Activated naive CD8-positive, alpha-beta T cell treated with anti-CD3 and anti-CD28 coated beads, Interleukin-2, amount 10 ng/mL, durations not matched to agents 7 days and 5 days (primary cell): ENCODE results near the gene GORASP1. TPM values are rescaled to one million over a fixed set of nuclear protein-coding genes. Genes with fewer than 3 reads are reported as not detected.

Source experiments
- ATAC-seq: fragments of 150-1000 bp; cut with Tn5 transposase; one replicate; pipeline ENCODE4 v1.10.0; 2021; ENCODE audit warnings: low read depth, moderate library complexity
- POLR2A ChIA-PET: fragments of 350-600 bp; sonication (Branson Sonifier 250); formaldehyde crosslinking; loops from one replicate; lab custom pipeline; 2021; ENCODE audit warnings: antibody characterized with exemption; lab: Charles Lee
- DNase-seq: peaks from one replicate; pipeline ENCODE4 v3.0.0; 2021
- H3K27ac Mint-ChIP-seq: one replicate; pipeline ENCODE4 v1.8.0; 2022; ENCODE audit warnings: mild to moderate bottlenecking, mixed read lengths
- H3K27me3 Mint-ChIP-seq: one replicate; pipeline ENCODE4 v1.8.0; 2022; ENCODE audit warnings: mild to moderate bottlenecking, moderate library complexity, mixed read lengths
- H3K36me3 Mint-ChIP-seq: one replicate; pipeline ENCODE4 v1.8.0; 2021; ENCODE audit warnings: mild to moderate bottlenecking, mixed read lengths
- H3K4me1 Mint-ChIP-seq: one replicate; pipeline ENCODE4 v1.8.0; 2021; ENCODE audit warnings: mixed read lengths
- H3K4me3 Mint-ChIP-seq: one replicate; pipeline ENCODE4 v1.8.0; 2022; ENCODE audit warnings: mild to moderate bottlenecking, moderate library complexity, mixed read lengths
- H3K9me3 Mint-ChIP-seq: one replicate; pipeline ENCODE4 v1.8.0; 2021; ENCODE audit warnings: mixed read lengths
- total RNA-seq, 2 experiments: library from RNA; stranded (reverse); gene quantifications; one replicate each; pipeline ENCODE4 v1.2.3, GENCODE V29; 2021

The GORASP1 gene
- total RNA-seq, 2 experiments from 2014 or later = 25.1 to 28.1 TPM

DNA sequence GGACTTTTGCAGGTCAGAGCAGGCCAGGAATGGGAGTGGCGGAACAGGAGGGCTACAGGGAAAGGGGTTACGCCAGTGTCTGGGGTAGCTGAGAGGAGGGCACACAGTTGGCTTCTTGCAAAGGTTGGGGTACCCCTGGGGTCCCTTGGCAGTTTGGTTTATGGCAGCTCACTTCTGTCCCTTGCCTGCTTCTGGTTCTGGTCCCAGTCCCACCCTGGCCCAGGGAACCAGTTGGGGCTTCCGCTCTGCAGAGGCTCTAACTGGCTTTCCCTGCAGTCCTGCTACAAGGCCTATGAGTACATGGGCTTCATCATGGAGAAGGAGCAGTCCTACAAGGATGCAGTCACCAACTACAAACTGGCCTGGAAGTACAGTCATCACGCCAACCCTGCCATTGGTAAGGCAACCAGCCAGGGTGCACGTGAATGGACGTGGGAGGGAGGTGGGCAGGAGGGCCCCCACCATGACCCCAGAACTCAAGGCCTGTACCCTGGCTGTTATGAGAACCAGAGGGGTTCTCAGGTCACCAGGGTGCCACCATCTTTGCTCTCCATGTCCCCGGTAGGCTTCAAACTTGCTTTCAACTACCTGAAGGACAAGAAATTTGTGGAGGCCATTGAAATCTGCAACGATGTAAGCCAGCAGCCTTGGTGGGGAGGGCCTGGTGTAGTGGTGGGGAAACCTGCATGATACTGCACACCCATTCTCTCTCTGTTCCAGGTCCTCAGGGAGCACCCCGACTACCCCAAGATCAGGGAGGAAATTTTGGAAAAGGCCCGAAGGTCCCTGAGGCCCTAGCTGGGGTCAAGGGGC is 30.8 kb upstream of the GORASP1 start:
- no peak for ATAC-seq
- POLR2A ChIA-PET = interaction anchor here (1.4 kb wide), 1 partner anchor 9 kb away, joined by 4 read pairs; no protein-coding TSS in a partner anchor

DNA sequence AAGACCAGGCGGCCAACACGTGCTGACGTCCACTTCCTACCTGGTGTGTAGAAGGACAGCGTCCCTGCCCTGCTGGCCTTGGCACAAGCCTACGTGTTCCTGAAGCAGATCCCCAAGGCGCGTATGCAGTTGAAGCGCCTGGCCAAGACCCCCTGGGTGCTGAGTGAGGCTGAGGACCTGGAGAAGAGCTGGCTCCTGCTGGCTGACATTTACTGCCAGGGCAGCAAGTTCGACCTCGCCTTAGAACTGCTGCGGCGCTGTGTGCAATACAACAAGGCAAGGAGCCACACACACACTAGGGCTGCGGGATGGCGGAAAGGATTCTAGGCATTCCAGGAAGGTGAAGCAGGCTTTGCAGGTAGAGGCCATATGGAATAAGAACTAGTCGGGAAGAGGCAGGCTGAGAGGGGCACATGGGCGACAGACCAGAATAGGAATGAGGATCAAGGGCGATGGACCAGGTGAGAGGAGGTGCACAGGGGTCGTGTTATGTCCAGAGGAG is 30.1 kb upstream of the GORASP1 start:
- DNase-seq = no peak
- peaks cover 11% of the 10 kb centered on the region for H3K36me3 Mint-ChIP-seq
- no peaks in the 10 kb centered on the region for H3K9me3 Mint-ChIP-seq
- H3K4me1 Mint-ChIP-seq = peaks cover 8% of the 10 kb centered on the region
- no peak overlapping the region for H3K4me3 Mint-ChIP-seq
- POLR2A ChIA-PET = interaction anchor here (1.4 kb wide), 1 partner anchor 10 kb away, joined by 4 read pairs; no protein-coding TSS in a partner anchor
- peak overlapping the region; percentile 27 for H3K27ac Mint-ChIP-seq
- H3K27me3 Mint-ChIP-seq = no peaks in the 10 kb centered on the region
- no peak for ATAC-seq

More for the DNA sequence above, 30.8 kb upstream of the GORASP1 start:
- no peaks in the 10 kb centered on the region for H3K9me3 Mint-ChIP-seq
- H3K27me3 Mint-ChIP-seq = no peaks in the 10 kb centered on the region
- no peak for DNase-seq
- peaks cover 8% of the 10 kb centered on the region for H3K4me1 Mint-ChIP-seq
- H3K36me3 Mint-ChIP-seq = peaks cover 14% of the 10 kb centered on the region
- H3K27ac Mint-ChIP-seq = peak overlapping the region; percentile 27
- no peak overlapping the region for H3K4me3 Mint-ChIP-seq

DNA sequence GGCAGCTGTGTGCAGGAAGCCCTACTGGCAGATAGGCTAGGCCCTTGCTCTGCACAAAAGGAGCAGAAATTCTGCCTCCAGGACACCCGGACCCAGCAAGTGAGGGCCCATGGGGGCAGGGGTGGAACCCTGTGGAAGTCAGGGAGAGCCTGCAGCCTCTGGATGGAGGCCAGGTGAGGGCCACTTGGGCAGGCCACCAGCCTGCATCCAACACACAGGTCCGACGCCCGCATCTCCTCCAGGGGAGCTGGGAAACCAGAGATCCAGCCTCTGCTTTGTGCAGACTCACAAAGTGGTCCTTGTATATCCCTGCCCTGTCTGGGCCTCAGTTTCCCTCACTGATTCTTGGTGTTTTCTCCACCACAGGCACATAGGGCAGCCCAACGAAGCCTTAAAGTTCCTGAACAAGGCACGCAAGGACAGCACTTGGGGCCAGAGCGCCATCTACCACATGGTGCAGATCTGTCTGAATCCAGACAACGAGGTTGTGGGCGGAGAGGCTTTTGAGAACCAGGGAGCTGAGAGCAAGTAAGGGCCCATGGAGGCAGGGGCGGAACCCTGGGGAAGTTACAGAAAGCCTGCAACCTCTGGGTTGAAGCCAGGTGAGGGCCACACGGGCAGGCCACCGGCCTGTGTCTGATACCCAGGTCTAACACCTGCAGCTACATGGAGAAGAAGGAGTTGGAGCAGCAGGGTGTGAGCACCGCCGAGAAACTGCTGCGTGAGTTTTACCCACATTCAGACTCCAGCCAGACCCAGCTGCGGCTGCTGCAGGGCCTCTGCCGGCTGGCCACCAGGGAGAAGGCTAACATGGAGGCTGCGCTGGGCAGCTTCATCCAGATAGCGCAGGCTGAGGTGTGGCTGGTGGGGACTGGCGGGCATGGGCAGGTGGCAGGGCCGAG is 29.4 kb upstream of the GORASP1 start:
- ATAC-seq = no peak
- H3K36me3 Mint-ChIP-seq = peaks cover 8% of the 10 kb centered on the region
- no peak for DNase-seq
- H3K4me1 Mint-ChIP-seq = peaks cover 10% of the 10 kb centered on the region
- no peaks in the 10 kb centered on the region for H3K27me3 Mint-ChIP-seq
- POLR2A ChIA-PET = interaction anchor here (1.4 kb wide), 1 partner anchor 10 kb away, joined by 4 read pairs; no protein-coding TSS in a partner anchor
- no peak overlapping the region for H3K27ac Mint-ChIP-seq
- H3K9me3 Mint-ChIP-seq = no peaks in the 10 kb centered on the region
- H3K4me3 Mint-ChIP-seq = no peak overlapping the region

DNA sequence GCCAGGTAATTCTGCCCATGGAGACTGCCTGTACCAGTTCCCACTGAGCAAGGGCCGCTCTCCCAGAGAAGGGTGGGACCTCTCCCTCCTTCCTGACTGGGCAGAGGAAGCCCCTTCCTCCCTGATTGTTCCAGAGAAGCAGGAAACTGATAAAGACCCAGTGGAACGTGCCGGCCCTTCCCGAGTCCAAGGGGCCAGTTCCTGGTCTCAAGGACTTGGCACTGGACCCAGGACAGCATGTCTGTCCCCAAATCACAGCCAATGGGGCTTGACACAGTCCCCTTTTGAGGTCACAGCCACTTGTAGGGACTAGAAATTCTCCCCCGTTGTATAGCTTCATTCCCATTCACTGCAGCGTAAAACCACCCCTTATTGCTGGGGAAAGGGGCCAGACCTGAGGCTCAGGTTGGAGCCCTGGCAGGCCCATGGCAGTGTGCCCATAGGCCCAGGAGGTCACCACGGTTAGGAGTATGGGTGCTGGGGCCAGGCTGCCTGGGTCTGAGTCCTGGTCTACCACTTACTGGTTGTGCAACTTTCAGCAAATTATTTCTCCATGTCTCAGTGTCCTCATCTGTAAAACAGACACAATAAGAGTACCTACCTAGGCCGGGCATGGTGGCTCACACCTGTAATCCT is 27.9 kb upstream of the GORASP1 start:
- Mint-ChIP-seq H3K27me3 (no peaks in the 10 kb centered on the region), H3K36me3 (peaks cover 3% of the 10 kb centered on the region), H3K9me3 (no peaks in the 10 kb centered on the region), H3K4me3 (no peak overlapping the region), H3K4me1 (peaks cover 9% of the 10 kb centered on the region), H3K27ac (no peak overlapping the region)
- ATAC-seq = no peak
- POLR2A ChIA-PET = no interaction called here
- DNase-seq = no peak

DNA sequence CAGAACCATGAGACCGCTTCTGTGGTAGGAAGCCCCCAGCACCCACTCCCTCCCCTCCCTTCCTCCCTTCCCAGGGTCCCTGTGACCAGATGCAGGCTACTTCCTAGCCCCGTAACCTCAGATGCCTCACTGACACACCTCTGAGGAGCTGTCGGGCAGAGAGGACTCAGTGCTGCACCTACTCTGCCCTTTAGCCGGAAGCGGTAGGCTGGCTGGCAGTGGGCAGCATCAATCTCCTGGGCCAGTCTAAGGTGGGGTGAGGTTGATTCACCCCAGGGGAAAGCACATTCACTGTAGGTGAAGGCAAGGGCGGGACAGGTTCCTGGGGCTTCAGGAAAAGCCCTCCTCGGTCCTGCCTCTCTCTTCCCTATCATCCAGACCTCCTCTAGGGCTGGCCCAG is 26.9 kb upstream of the GORASP1 start:
- H3K9me3 Mint-ChIP-seq = no peaks in the 10 kb centered on the region
- no peak for DNase-seq
- H3K4me3 Mint-ChIP-seq = no peak overlapping the region
- no peaks in the 10 kb centered on the region for H3K27me3 Mint-ChIP-seq
- peaks cover 9% of the 10 kb centered on the region for H3K4me1 Mint-ChIP-seq
- H3K36me3 Mint-ChIP-seq = peaks cover 3% of the 10 kb centered on the region
- no peak for ATAC-seq
- no peak overlapping the region for H3K27ac Mint-ChIP-seq
- POLR2A ChIA-PET = no interaction called here

DNA sequence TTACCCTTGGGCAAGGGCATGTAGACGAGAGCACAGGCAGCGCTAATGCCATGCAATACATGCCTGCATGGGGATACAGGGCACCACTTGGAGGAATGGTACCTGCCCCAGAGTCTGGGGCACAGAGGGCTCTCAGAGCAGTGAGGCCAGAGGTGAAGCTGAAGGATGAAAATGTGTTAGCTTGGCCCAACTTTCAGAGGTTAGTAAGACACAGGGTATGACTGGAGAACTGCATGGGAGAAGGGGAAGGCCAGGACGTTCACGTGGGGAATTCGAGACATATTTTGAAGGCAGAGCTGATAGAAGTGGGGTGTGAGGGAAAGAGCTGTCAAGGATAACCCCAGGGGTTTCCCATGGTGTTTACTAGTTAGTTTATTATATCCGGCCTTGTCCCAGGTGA is 26.4 kb upstream of the GORASP1 start:
- H3K36me3 Mint-ChIP-seq = peaks cover 3% of the 10 kb centered on the region
- H3K27me3 Mint-ChIP-seq = no peaks in the 10 kb centered on the region
- POLR2A ChIA-PET = no interaction called here
- ATAC-seq (no peak), DNase-seq (no peak)
- peaks cover 9% of the 10 kb centered on the region for H3K4me1 Mint-ChIP-seq
- no peak overlapping the region for H3K27ac Mint-ChIP-seq
- H3K4me3 Mint-ChIP-seq = no peak overlapping the region
- H3K9me3 Mint-ChIP-seq = no peaks in the 10 kb centered on the region

DNA sequence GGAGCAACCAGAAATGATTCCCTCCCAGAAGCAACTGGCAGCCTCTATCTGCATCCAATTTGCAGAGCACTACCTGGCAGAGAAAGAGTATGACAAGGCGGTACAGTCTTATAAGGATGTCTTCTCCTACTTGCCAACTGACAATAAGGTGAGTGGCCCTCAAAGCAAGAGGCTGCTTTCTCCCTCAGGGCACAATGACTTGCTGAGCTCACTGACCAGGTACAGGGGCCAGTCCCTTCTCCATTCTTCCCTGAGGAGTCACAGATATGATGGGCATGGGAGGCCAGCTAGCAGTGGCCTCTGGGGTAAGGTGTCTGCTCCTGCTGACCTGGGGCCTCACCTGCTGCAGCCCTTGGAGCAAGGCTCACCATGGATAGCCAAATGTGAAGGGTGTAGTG is 25.7 kb upstream of the GORASP1 start:
- Mint-ChIP-seq H3K4me1 (peaks cover 12% of the 10 kb centered on the region), H3K27me3 (no peaks in the 10 kb centered on the region), H3K4me3 (no peak overlapping the region), H3K36me3 (peaks cover 3% of the 10 kb centered on the region), H3K9me3 (no peaks in the 10 kb centered on the region), H3K27ac (no peak overlapping the region)
- POLR2A ChIA-PET = no interaction called here
- ATAC-seq (no peak), DNase-seq (no peak)

DNA sequence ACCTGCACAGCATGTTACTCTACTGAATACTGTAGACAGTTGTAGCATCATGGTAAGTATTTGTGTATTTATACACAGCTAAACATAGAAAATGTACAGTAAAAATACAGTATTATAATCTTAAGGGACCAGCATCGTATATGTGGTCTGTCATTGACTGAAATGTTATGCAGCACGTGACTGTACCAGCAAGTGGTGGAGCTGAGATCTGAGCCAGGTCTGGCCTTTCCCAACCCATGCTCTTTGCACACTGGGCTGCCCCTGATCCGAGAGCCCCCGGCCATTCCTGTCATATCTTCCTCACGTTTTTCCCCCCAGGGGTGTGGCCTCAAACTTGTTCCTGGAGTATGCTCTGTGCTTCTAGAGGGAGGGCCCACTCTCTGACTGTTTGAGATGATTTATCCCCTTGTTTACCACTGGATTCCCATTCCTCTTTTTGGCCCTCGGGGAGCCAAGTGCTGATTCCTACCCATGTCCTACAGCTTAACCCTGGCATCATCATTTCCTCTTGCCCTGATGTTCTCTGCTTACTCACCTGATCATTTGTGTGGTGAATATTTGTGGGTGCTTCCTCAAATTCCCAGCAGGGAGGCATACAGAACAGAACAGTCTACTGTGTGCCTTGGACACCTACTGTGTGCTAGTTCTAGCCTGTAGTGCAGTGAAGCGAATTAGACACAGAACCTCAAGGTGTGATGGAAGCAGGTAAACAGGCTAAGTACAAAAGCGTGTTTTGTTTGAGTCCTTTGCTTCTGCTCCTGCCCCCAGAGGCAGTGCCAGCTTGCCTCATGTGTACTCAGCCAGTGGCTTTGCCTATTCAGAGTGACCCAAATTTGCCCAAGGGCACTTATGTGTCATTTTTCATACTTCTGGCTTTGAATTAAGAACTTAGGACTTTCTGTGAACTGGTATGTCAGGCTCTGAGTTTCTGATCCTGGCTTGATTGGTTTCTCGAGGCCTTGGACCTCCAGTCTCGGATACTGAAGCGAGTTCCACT is 25.0 kb upstream of the GORASP1 start:
- no peaks in the 10 kb centered on the region for H3K27me3 Mint-ChIP-seq
- DNase-seq = no peak
- peaks cover 19% of the 10 kb centered on the region for H3K4me1 Mint-ChIP-seq
- ATAC-seq = no peak
- no peaks in the 10 kb centered on the region for H3K9me3 Mint-ChIP-seq
- H3K36me3 Mint-ChIP-seq = no peaks in the 10 kb centered on the region
- POLR2A ChIA-PET = no interaction called here
- no peak overlapping the region for H3K4me3 Mint-ChIP-seq
- no peak overlapping the region for H3K27ac Mint-ChIP-seq

DNA sequence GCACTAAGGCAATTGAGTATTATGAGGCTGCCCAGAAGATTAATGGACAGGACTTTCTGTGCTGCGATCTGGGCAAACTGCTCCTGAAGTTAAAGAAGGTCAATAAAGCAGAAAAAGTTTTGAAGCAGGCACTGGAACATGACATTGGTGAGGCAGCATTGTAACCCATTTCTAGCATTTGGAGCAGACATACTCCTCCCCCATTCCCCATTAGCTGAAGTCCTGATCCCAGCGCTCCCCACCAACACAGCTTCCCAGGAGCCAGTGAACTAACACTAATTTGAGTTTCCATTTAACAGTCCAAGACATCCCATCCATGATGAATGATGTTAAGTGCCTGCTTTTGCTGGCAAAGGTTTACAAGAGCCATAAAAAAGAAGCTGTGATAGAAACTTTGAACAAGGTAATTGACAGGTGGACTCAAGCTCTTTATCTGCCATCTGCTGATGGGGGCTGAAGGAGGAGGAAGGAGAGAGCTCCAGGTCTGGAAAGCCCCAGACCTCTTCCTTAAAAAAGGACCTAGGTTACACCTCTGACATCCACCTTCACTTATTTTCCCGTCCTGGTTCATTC is 23.4 kb upstream of the GORASP1 start:
- POLR2A ChIA-PET = interaction anchor here (1.2 to 1.3 kb wide), 3 partner anchors 15 to 158 kb away, joined by 3 read pairs; no protein-coding TSS in a partner anchor
- ATAC-seq (no peak), DNase-seq (no peak)
- H3K27ac Mint-ChIP-seq = no peak overlapping the region
- no peaks in the 10 kb centered on the region for H3K9me3 Mint-ChIP-seq
- peaks cover 26% of the 10 kb centered on the region for H3K4me1 Mint-ChIP-seq
- no peaks in the 10 kb centered on the region for H3K27me3 Mint-ChIP-seq
- no peaks in the 10 kb centered on the region for H3K36me3 Mint-ChIP-seq
- no peak overlapping the region for H3K4me3 Mint-ChIP-seq

DNA sequence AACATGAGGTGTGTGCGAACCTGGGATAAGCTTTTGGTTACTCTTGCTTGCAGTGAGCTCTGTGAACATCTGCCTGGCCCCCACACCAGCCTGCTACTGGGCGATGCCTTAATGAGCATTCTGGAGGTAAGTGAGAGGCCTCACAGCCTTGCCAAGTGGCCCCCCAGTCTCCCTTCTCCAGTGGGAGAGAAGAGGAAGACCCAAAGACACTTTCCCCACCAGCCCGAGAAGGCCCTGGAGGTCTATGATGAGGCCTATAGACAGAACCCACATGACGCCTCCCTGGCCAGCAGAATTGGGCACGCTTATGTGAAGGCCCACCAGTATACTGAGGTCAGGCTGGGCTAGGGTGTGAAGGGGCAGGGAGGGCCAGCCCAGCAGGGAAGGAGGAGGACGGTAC is 22.6 kb upstream of the GORASP1 start:
- no peaks in the 10 kb centered on the region for H3K9me3 Mint-ChIP-seq
- peaks cover 26% of the 10 kb centered on the region for H3K4me1 Mint-ChIP-seq
- H3K4me3 Mint-ChIP-seq = no peak overlapping the region
- peak; percentile 19 for DNase-seq
- ATAC-seq = no peak
- H3K27ac Mint-ChIP-seq = no peak overlapping the region
- POLR2A ChIA-PET = interaction anchor here (1.2 kb wide), 1 partner anchor 16 kb away, joined by 3 read pairs; no protein-coding TSS in a partner anchor
- H3K36me3 Mint-ChIP-seq = no peaks in the 10 kb centered on the region
- H3K27me3 Mint-ChIP-seq = peaks cover 4% of the 10 kb centered on the region

DNA sequence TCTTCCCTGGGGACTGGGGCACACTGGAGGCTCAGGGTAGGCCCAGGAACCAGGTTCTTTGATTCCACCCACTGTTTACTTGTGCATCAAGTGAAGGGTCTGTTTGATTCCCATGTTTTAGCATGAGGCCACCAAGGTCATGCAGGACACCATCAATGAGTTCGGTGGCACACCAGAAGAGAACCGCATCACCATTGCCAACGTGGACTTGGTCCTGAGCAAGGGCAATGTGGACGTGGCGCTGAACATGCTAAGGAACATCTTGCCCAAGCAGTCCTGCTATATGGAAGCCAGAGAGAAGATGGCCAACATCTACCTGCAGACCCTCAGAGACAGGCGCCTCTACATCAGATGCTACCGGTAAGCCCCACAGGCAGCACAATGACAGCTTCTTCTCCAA is 21.5 kb upstream of the GORASP1 start:
- POLR2A ChIA-PET = no interaction called here
- no peaks in the 10 kb centered on the region for H3K9me3 Mint-ChIP-seq
- no peaks in the 10 kb centered on the region for H3K36me3 Mint-ChIP-seq
- ATAC-seq (no peak), DNase-seq (peak; percentile 17)
- H3K27me3 Mint-ChIP-seq = peaks cover 10% of the 10 kb centered on the region
- H3K27ac Mint-ChIP-seq = peak overlapping the region; percentile 11
- H3K4me1 Mint-ChIP-seq = peaks cover 26% of the 10 kb centered on the region
- H3K4me3 Mint-ChIP-seq = no peak overlapping the region

DNA sequence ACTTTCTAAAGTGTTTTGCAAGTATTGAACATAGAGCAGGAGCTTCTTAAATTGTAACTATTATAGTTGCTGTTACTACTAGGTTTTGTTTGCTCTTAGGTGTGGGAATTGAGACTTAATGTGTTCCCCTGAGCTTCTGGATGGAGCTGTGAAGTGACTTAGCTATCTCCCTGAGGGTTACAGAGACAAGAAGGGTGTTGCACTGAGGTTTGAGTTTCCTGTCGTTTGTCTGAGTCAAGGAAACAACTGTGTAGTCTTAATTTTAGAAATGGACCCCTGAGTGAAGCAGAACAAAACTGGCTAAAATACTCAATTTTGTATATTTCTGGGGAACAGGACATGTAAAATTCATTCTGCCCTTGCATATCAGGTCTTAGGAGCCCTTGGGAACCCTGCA is 20.5 kb upstream of the GORASP1 start:
- H3K27ac Mint-ChIP-seq = peak overlapping the region; percentile 54
- no peaks in the 10 kb centered on the region for H3K36me3 Mint-ChIP-seq
- no peaks in the 10 kb centered on the region for H3K9me3 Mint-ChIP-seq
- ATAC-seq (peak; percentile 82), DNase-seq (no peak)
- H3K4me3 Mint-ChIP-seq = peak overlapping the region; percentile 40
- POLR2A ChIA-PET = interaction anchor here (1.0 to 3.9 kb wide), 4 partner anchors 18 to 160 kb away, joined by 3 to 15 read pairs (median 8); partner anchors contain the start of gene TTC21A
- H3K4me1 Mint-ChIP-seq = peaks cover 26% of the 10 kb centered on the region
- peaks cover 11% of the 10 kb centered on the region for H3K27me3 Mint-ChIP-seq
